Vagina (tissue), 2 donors: ENCODE measurements around the gene PTPN14.

Experiments used
- CTCF ChIP-seq, 3 experiments: fragments of 450-650 bp in 2 of 3; fragments of 200-600 bp in 1 of 3; sonication (generic) in 1 of 3; IDR thresholded peaks; one replicate each; pipeline ENCODE4 v1.5.1; 2017 to 2019; ENCODE audit warnings: antibody characterized with exemption in 3 of 3, mild to moderate bottlenecking in 2 of 3, moderate library complexity in 2 of 3
- POLR2AphosphoS5 ChIP-seq, 2 donors: sonication (generic); formaldehyde crosslinking; IDR thresholded peaks; one replicate each; pipeline ENCODE4 v1.9.0; 2017; ENCODE audit warnings: antibody characterized with exemption in 2 of 2, mild to moderate bottlenecking in 2 of 2, low read depth in 1 of 2; ENCODE audit not compliant: insufficient read depth in 1 of 2

GRCh38 chr1:214491468-214492146, 59.8 kb downstream of the PTPN14 start:
- TF ChIP-seq POLR2AphosphoS5 (IDR thresholded peaks at IDR 0.05; ENCODE audit: insufficient read depth in 1 of 2, low read depth in 1 of 2) (no peak), CTCF (IDR thresholded peaks at IDR 0.05) (no peak)
